Measurements from ENCODE around the gene TSPAN13. TPM values are rescaled to one million over a fixed set of nuclear protein-coding genes. Genes with fewer than 3 reads are reported as not detected.

TSPAN13 gene
- total RNA-seq, 4 donors from 2014 or later, result 2.8 to 8.3 (median 6.9) TPM

- in situ Hi-C loops (cut with MboI; ENCODE audit: low sequenced_read_pairs in 4 of 4), result no loop called here
- no peak overlapping the region for H3K4me3 ChIP-seq
- DNase-seq (no peak), ATAC-seq (no peak)
- no peak overlapping the region for H3K27ac ChIP-seq
- H3K4me1 ChIP-seq, result no peaks in the 10 kb centered on the region
- no peaks in the 10 kb centered on the region for H3K27me3 ChIP-seq
- no peaks in the 10 kb centered on the region for H3K9me3 ChIP-seq
- intact Hi-C loops (cut with DNase I; ENCODE audit: low total_unique reads), result no loop called here
- TF ChIP-seq POLR2A (IDR thresholded peaks at IDR 0.05) (no peak), CTCF (IDR thresholded peaks at IDR 0.05 in 4 of 5, conservative IDR thresholded peaks at IDR 0.05 in 1 of 5) (no peak)
- H3K36me3 ChIP-seq, result no peaks in the 10 kb centered on the region
Observed at GRCh38 chr7:16801111-16801542, 47.6 kb downstream of the TSPAN13 start.

- DNase-seq, result no peak
- no peaks in the 10 kb centered on the region for H3K9me3 ChIP-seq
- TF ChIP-seq POLR2A (IDR thresholded peaks at IDR 0.05) (no peak), CTCF (IDR thresholded peaks at IDR 0.05 in 4 of 5, conservative IDR thresholded peaks at IDR 0.05 in 1 of 5) (no peak)
- H3K4me3 ChIP-seq, result no peak overlapping the region
- H3K4me1 ChIP-seq, result no peaks in the 10 kb centered on the region
- intact Hi-C loops (cut with DNase I; ENCODE audit: low total_unique reads) (no loop called here), in situ Hi-C loops (cut with MboI; ENCODE audit: low sequenced_read_pairs in 4 of 4) (no loop called here)
- no peaks in the 10 kb centered on the region for H3K36me3 ChIP-seq
- H3K27me3 ChIP-seq, result no peaks in the 10 kb centered on the region
- no peak for ATAC-seq
- H3K27ac ChIP-seq, result no peak overlapping the region
Observed at GRCh38 chr7:16801579-16801978, 48.0 kb downstream of the TSPAN13 start.

- intact Hi-C loops (cut with DNase I; ENCODE audit: low total_unique reads), result no loop called here
- no peaks in the 10 kb centered on the region for H3K4me1 ChIP-seq
Observed at GRCh38 chr7:16803125-16803524, 49.6 kb downstream of the TSPAN13 start.

GRCh38 chr7:16803881-16804673 is 50.5 kb downstream of the TSPAN13 start:
- DNase-seq, result no peak
- in situ Hi-C loops (cut with MboI; ENCODE audit: low sequenced_read_pairs in 4 of 4), result no loop called here
- intact Hi-C loops (cut with DNase I; ENCODE audit: low total_unique reads), result no loop called here
- Histone ChIP-seq H3K27ac (no peak overlapping the region), H3K4me1 (no peaks in the 10 kb centered on the region), H3K4me3 (no peak overlapping the region), H3K9me3 (no peaks in the 10 kb centered on the region), H3K36me3 (no peaks in the 10 kb centered on the region), H3K27me3 (no peaks in the 10 kb centered on the region)
- TF ChIP-seq CTCF (IDR thresholded peaks at IDR 0.05 in 4 of 5, conservative IDR thresholded peaks at IDR 0.05 in 1 of 5) (no peak), POLR2A (IDR thresholded peaks at IDR 0.05) (no peak)
- no peak for ATAC-seq

More at GRCh38 chr7:16803125-16803524, 49.6 kb downstream of the TSPAN13 start:
- no peaks in the 10 kb centered on the region for H3K27me3 ChIP-seq
- no peak for DNase-seq
- H3K9me3 ChIP-seq, result no peaks in the 10 kb centered on the region
- in situ Hi-C loops (cut with MboI; ENCODE audit: low sequenced_read_pairs in 4 of 4), result no loop called here
- TF ChIP-seq POLR2A (IDR thresholded peaks at IDR 0.05) (no peak), CTCF (IDR thresholded peaks at IDR 0.05 in 4 of 5, conservative IDR thresholded peaks at IDR 0.05 in 1 of 5) (no peak)
- no peak for ATAC-seq
- H3K36me3 ChIP-seq, result no peaks in the 10 kb centered on the region
- H3K27ac ChIP-seq, result no peak overlapping the region
- H3K4me3 ChIP-seq, result no peak overlapping the region
